ENCODE results near the gene CENPX. TPM values are rescaled to one million over a fixed set of nuclear protein-coding genes. Genes with fewer than 3 reads are reported as not detected.
A peak's percentile ranks its signal among the peaks of the same experiment; 100 is the strongest.

CENPX gene
- total and polyA plus RNA-seq, 2 of the 13 experiments (the other 11 are each of a cell fraction or from before 2014, with no cell fraction given) = 92.7 to 170 TPM

DNA sequence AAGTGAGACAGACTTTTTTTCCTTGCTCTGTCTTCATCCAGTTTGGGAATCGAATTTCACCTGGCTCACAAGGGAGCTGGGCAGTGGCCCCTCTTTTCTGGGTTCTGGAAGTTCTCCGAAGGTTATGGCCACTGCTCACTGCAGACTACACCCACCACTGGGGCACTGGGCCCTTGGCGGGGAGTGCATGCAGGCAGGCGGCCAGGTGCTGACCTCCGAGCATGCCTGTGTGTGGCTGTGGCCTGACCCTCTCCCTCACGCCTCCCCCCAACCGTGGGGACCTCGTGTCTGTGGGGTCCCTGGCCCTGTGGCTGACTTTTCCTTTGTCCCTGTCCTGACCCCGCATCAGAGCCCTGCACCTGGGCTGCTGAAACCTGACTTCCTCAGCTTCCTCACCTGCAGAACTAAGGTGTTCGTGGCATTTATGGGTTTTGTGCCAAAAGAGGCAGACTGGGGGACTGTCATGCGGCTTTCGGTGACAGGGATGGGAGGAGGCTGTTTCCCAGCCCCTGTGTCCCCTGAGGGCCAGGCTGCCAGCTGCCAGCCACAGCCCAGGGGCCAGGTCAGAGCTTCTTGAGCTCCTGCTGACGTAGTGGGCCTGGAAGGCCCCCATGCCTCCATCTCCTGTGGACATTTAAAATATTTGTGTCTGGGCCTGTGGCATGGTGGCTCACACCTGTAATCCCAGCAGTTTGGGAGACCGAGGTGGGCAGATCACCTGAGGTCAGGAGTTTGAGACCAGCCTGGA is 23.8 kb downstream of the CENPX start (continued):
- TF ChIP-seq TMF1 (CRISPR knock-in tag; IDR thresholded peaks at IDR 0.05; ENCODE audit: low read depth) (no peak), SP1 (IDR thresholded peaks at IDR 0.05) (no peak), SP1 (CRISPR knock-in tag; IDR thresholded peaks at IDR 0.05) (no peak), ATF7 (IDR thresholded peaks at IDR 0.05) (no peak), ATF7 (CRISPR knock-in tag; IDR thresholded peaks at IDR 0.05) (no peak), SRF (IDR thresholded peaks at IDR 0.05; ENCODE audit: low read depth, low read length) (no peak), ZBTB38 (CRISPR knock-in tag; IDR thresholded peaks at IDR 0.05) (peak; percentile 97), MZF1 (CRISPR knock-in tag; IDR thresholded peaks at IDR 0.05; ENCODE audit: borderline replicate concordance) (no peak), NFKB2 (CRISPR knock-in tag; IDR thresholded peaks at IDR 0.05; ENCODE audit: borderline replicate concordance) (no peak), GABPB1 (CRISPR knock-in tag; IDR thresholded peaks at IDR 0.05) (no peak; the same call in 1 of the 2 replicates), ZNF850 (CRISPR knock-in tag; conservative IDR thresholded peaks at IDR 0.05) (no peak), PTBP1 (IDR thresholded peaks at IDR 0.05; ENCODE audit: low read depth, low read length, poor library complexity, severe bottlenecking) (no peak), ZNF572 (CRISPR knock-in tag; IDR thresholded peaks at IDR 0.05) (0 out of 2 replicates have a peak, but pooled peaks have one; percentile 53), ELF3 (CRISPR knock-in tag; IDR thresholded peaks at IDR 0.05) (no peak), RBM22 (optimal IDR thresholded peaks at IDR 0.05; ENCODE audit: low read length) (peak; percentile 87), RAD51 (IDR thresholded peaks at IDR 0.05; ENCODE audit: borderline replicate concordance) (no peak), SMAD9 (CRISPR knock-in tag; IDR thresholded peaks at IDR 0.05) (no peak), SRSF1 (optimal IDR thresholded peaks at IDR 0.05; ENCODE audit: low read depth, low read length) (peak; percentile 67), CBX1 (IDR thresholded peaks at IDR 0.05; ENCODE audit: low read depth) (peak; percentile 15), TCF7L2 (IDR thresholded peaks at IDR 0.05; ENCODE audit: low read depth, low read length) (no peak), KMT2B (CRISPR knock-in tag; IDR thresholded peaks at IDR 0.05) (no peak), RBFOX2 (IDR thresholded peaks at IDR 0.05; ENCODE audit: low read depth, low read length) (peak; percentile 90), ZNF549 (CRISPR knock-in tag; IDR thresholded peaks at IDR 0.05) (no peak), IRF2 (CRISPR knock-in tag; IDR thresholded peaks at IDR 0.05) (no peak), TAF1 (CRISPR knock-in tag; IDR thresholded peaks at IDR 0.05) (peak; percentile 26; the same call in 1 of the 2 replicates), NR1H2 (CRISPR knock-in tag; IDR thresholded peaks at IDR 0.05; ENCODE audit: borderline replicate concordance, low read depth) (no peak), TBX2 (CRISPR knock-in tag; IDR thresholded peaks at IDR 0.05; ENCODE audit: borderline replicate concordance) (no peak; the same call in 1 of the 2 replicates)
- TF ChIP-seq, protein P1, sequence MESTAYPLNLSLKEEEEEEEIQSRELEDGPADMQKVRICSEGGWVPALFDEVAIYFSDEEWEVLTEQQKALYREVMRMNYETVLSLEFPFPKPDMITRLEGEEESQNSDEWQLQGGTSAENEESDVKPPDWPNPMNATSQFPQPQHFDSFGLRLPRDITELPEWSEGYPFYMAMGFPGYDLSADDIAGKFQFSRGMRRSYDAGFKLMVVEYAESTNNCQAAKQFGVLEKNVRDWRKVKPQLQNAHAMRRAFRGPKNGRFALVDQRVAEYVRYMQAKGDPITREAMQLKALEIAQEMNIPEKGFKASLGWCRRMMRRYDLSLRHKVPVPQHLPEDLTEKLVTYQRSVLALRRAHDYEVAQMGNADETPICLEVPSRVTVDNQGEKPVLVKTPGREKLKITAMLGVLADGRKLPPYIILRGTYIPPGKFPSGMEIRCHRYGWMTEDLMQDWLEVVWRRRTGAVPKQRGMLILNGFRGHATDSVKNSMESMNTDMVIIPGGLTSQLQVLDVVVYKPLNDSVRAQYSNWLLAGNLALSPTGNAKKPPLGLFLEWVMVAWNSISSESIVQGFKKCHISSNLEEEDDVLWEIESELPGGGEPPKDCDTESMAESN (CRISPR knock-in tag; conservative IDR thresholded peaks at IDR 0.05) = no peak
- TF ChIP-seq, protein P2, sequence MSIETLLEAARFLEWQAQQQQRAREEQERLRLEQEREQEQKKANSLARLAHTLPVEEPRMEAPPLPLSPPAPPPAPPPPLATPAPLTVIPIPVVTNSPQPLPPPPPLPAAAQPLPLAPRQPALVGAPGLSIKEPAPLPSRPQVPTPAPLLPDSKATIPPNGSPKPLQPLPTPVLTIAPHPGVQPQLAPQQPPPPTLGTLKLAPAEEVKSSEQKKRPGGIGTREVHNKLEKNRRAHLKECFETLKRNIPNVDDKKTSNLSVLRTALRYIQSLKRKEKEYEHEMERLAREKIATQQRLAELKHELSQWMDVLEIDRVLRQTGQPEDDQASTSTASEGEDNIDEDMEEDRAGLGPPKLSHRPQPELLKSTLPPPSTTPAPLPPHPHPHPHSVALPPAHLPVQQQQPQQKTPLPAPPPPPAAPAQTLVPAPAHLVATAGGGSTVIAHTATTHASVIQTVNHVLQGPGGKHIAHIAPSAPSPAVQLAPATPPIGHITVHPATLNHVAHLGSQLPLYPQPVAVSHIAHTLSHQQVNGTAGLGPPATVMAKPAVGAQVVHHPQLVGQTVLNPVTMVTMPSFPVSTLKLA (IDR thresholded peaks at IDR 0.05) = no peak
- TF ChIP-seq, protein P3, sequence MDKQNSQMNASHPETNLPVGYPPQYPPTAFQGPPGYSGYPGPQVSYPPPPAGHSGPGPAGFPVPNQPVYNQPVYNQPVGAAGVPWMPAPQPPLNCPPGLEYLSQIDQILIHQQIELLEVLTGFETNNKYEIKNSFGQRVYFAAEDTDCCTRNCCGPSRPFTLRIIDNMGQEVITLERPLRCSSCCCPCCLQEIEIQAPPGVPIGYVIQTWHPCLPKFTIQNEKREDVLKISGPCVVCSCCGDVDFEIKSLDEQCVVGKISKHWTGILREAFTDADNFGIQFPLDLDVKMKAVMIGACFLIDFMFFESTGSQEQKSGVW (CRISPR knock-in tag; IDR thresholded peaks at IDR 0.05; ENCODE audit: borderline replicate concordance) = no peak

Data from HepG2 (cell line).